Upper lobe of right lung (tissue), 1 donor: ENCODE data around the gene CALD1. TPM values are rescaled to one million over a fixed set of nuclear protein-coding genes. Genes with fewer than 3 reads are reported as not detected.

Experiments
- ATAC-seq: fragments of 200-7000 bp; cut with Tn5 transposase; one replicate; pipeline ENCODE4 v1.9.1; 2020; ENCODE audit warnings: mild to moderate bottlenecking, moderate library complexity
- DNase-seq: peaks from one replicate; pipeline ENCODE4 v3.0.0-alpha.2; 2020
- H3K27ac ChIP-seq: fragments of 200-600 bp; one replicate; pipeline ENCODE4 v1.8.0; 2022
- H3K27me3 ChIP-seq: fragments of 200-600 bp; one replicate; pipeline ENCODE4 v1.8.0; 2022; ENCODE audit warnings: mild to moderate bottlenecking
- H3K36me3 ChIP-seq: fragments of 200-600 bp; one replicate; pipeline ENCODE4 v1.8.0; 2022
- H3K4me1 ChIP-seq: fragments of 200-600 bp; one replicate; pipeline ENCODE4 v1.8.0; 2022
- H3K4me3 ChIP-seq: fragments of 200-600 bp; one replicate; pipeline ENCODE4 v1.8.0; 2022; ENCODE audit warnings: mild to moderate bottlenecking
- H3K9me3 ChIP-seq: fragments of 200-600 bp; one replicate; pipeline ENCODE4 v1.8.0; 2022
- CTCF ChIP-seq: fragments of 200-600 bp; IDR thresholded peaks from one replicate; pipeline ENCODE4 v1.8.0; 2022; ENCODE audit warnings: antibody characterized with exemption
- intact Hi-C: fragments of 100-400 bp; cut with DNase I; formaldehyde crosslinking; loops from one replicate; pipeline ENCODE4 v1.11.0; 2022
- total RNA-seq: library from RNA; stranded (reverse); fragmentation: NEBNext Ultra II Directional; extraction: Animal tissue kit (Norgen Biotek cat#: 25700); gene quantifications from one replicate; pipeline ENCODE4 v1.2.1, GENCODE V29; 2021
- donor health status: DM: no; HTN: yes; CAD: no; lungs with severe emphysema.

Gene CALD1
- total RNA-seq, 1 donor from 2014 or later = 213 TPM

GRCh38 chr7:134900166-134900982 lies 120.9 kb downstream of the CALD1 start:
- no peak overlapping the region for H3K4me3 ChIP-seq
- no peaks in the 10 kb centered on the region for H3K36me3 ChIP-seq
- H3K9me3 ChIP-seq = peaks cover 7% of the 10 kb centered on the region
- no peaks in the 10 kb centered on the region for H3K27me3 ChIP-seq
- H3K4me1 ChIP-seq = peaks cover 5% of the 10 kb centered on the region
- no peak for TF ChIP-seq CTCF
- H3K27ac ChIP-seq = no peak overlapping the region
- DNase-seq = no peak
- no peak for ATAC-seq
- intact Hi-C loops = no loop called here

- ATAC-seq (no peak), DNase-seq (no peak)
- intact Hi-C loops = no loop called here
- Histone ChIP-seq H3K36me3 (no peaks in the 10 kb centered on the region), H3K4me1 (peaks cover 5% of the 10 kb centered on the region), H3K27ac (no peak overlapping the region), H3K4me3 (no peak overlapping the region), H3K27me3 (no peaks in the 10 kb centered on the region), H3K9me3 (no peaks in the 10 kb centered on the region)
- no peak for TF ChIP-seq CTCF
Observed at GRCh38 chr7:134901389-134902020, 122.1 kb downstream of the CALD1 start.

- intact Hi-C loops = no loop called here
- DNase-seq (no peak), ATAC-seq (no peak)
- H3K9me3 ChIP-seq = no peaks in the 10 kb centered on the region
- H3K4me1 ChIP-seq = peaks cover 5% of the 10 kb centered on the region
- TF ChIP-seq CTCF = no peak
- H3K4me3 ChIP-seq = no peak overlapping the region
- H3K36me3 ChIP-seq = no peaks in the 10 kb centered on the region
- no peak overlapping the region for H3K27ac ChIP-seq
- no peaks in the 10 kb centered on the region for H3K27me3 ChIP-seq
Observed at GRCh38 chr7:134902058-134902457, 122.6 kb downstream of the CALD1 start.

- H3K4me1 ChIP-seq = peaks cover 5% of the 10 kb centered on the region
- DNase-seq = no peak
Observed at GRCh38 chr7:134903073-134903790, 123.8 kb downstream of the CALD1 start.

GRCh38 chr7:134905375-134905774 lies 125.9 kb downstream of the CALD1 start:
- TF ChIP-seq CTCF = no peak
- Histone ChIP-seq H3K4me1 (no peaks in the 10 kb centered on the region), H3K9me3 (no peaks in the 10 kb centered on the region), H3K4me3 (no peak overlapping the region), H3K27ac (no peak overlapping the region), H3K36me3 (no peaks in the 10 kb centered on the region), H3K27me3 (no peaks in the 10 kb centered on the region)
- intact Hi-C loops = no loop called here
- ATAC-seq (peak; percentile 76), DNase-seq (no peak)

More at GRCh38 chr7:134903073-134903790, 123.8 kb downstream of the CALD1 start:
- Histone ChIP-seq H3K27ac (no peak overlapping the region), H3K36me3 (no peaks in the 10 kb centered on the region), H3K27me3 (no peaks in the 10 kb centered on the region), H3K4me3 (no peak overlapping the region), H3K9me3 (no peaks in the 10 kb centered on the region)
- ATAC-seq = no peak
- intact Hi-C loops = no loop called here
- TF ChIP-seq CTCF = no peak
